PC-3 (cell line): Measurements from ENCODE around the gene SEMA4C. TPM values are rescaled to one million over a fixed set of nuclear protein-coding genes. Genes with fewer than 3 reads are reported as not detected.

Experiments used
- ATAC-seq: fragments of 200-7000 bp; cut with Tn5 transposase; 2 replicates; pipeline ENCODE4 v1.9.1; 2020; ENCODE audit warnings: mild to moderate bottlenecking, moderate library complexity
- BruUV-seq: library from RNA; stranded (reverse); fragments of 400-500 nt; replicated peaks from 2 replicates; lab custom pipeline; 2021; lab: Mats Ljungman, UMichigan
- CTCF ChIA-PET: fragments of 300-600 bp; sonication (Branson Sonifier 250); formaldehyde crosslinking; loops from one replicate; lab custom pipeline; 2022; ENCODE audit warnings: antibody characterized with exemption; lab: Charles Lee
- POLR2A ChIA-PET: fragments of 300-600 bp; sonication (Branson Sonifier 250); formaldehyde crosslinking; loops from one replicate; lab custom pipeline; 2022; ENCODE audit warnings: antibody characterized with exemption; ENCODE audit not compliant: unreplicated experiment; lab: Charles Lee
- DNase-seq: peaks from one replicate; pipeline ENCODE4 v3.0.0-alpha.2; 2015
- H2AFZ ChIP-seq: fragments of 300-600 bp; sonication (generic); 2 replicates; pipeline ENCODE4 v1.6.0; 2016; ENCODE audit warnings: antibody characterized with exemption, low read length
- H3F3A ChIP-seq: fragments of 300-600 bp; sonication (generic); one replicate; pipeline ENCODE4 v1.6.0; 2017; ENCODE audit warnings: antibody characterized with exemption, low read length, control low read depth, mild to moderate bottlenecking; ENCODE audit not compliant: unreplicated experiment
- H3K27ac ChIP-seq: fragments of 300-600 bp; sonication (generic); 2 replicates; pipeline ENCODE4 v1.5.1; 2016; ENCODE audit warnings: mild to moderate bottlenecking, low read length
- H3K27me3 ChIP-seq: fragments of 300-600 bp; sonication (generic); 2 replicates; pipeline ENCODE4 v1.6.1; 2016; ENCODE audit warnings: low read length, mixed read lengths
- H3K36me3 ChIP-seq: fragments of 300-600 bp; sonication (generic); 2 replicates; pipeline ENCODE4 v1.6.1; 2016; ENCODE audit warnings: low read depth, mixed run types, low read length, mixed read lengths
- H3K4me1 ChIP-seq: fragments of 300-600 bp; sonication (generic); 2 replicates; pipeline ENCODE4 v1.5.1; 2016; ENCODE audit warnings: low read length; ENCODE audit not compliant: insufficient read depth
- H3K4me2 ChIP-seq: fragments of 300-600 bp; sonication (generic); 2 replicates; pipeline ENCODE4 v1.6.0; 2016; ENCODE audit warnings: low read length
- H3K4me3 ChIP-seq: fragments of 300-600 bp; sonication (generic); 2 replicates; pipeline ENCODE4 v1.5.1; 2016; ENCODE audit warnings: mild to moderate bottlenecking, low read length, mixed read lengths
- H3K79me2 ChIP-seq: fragments of 300-600 bp; sonication (generic); 2 replicates; pipeline ENCODE4 v1.6.1; 2017; ENCODE audit warnings: low read length, mixed read lengths
- H3K9ac ChIP-seq: fragments of 300-600 bp; sonication (generic); 2 replicates; pipeline ENCODE4 v1.6.0; 2016; ENCODE audit warnings: mild to moderate bottlenecking, low read length
- H3K9me2 ChIP-seq: fragments of 300-600 bp; sonication (generic); replicated peaks from 2 replicates; pipeline ENCODE4 v1.6.1; 2016; ENCODE audit warnings: mixed run types, low read length, mixed read lengths
- H3K9me3 ChIP-seq: fragments of 300-600 bp; sonication (generic); 2 replicates; pipeline ENCODE4 v1.6.1; 2016; ENCODE audit warnings: low read length, mixed read lengths
- H4K20me1 ChIP-seq: fragments of 300-600 bp; sonication (generic); 2 replicates; pipeline ENCODE4 v1.6.1; 2016; ENCODE audit warnings: low read length, mixed read lengths
- EZH2 ChIP-seq: fragments of 300-600 bp; sonication (generic); IDR thresholded peaks from one replicate; pipeline ENCODE4 v1.6.1; 2017; ENCODE audit warnings: antibody characterized with exemption, mild to moderate bottlenecking, low read length; ENCODE audit not compliant: unreplicated experiment
- EZH2phosphoT487 ChIP-seq: fragments of 300-600 bp; sonication (generic); IDR thresholded peaks from 2 replicates; pipeline ENCODE4 v1.6.1; 2018; ENCODE audit warnings: mild to moderate bottlenecking, antibody characterized with exemption, low read length, borderline replicate concordance
- intact Hi-C: fragments of 100-400 bp; cut with micrococcal nuclease; formaldehyde crosslinking; loops from 2 replicates; pipeline ENCODE4 v1.9.0; 2023
- total RNA-seq: library from RNA; depleted of rRNA; stranded (reverse); fragments of >200 nt; gene quantifications from 2 replicates; pipeline ENCODE4 v1.2.3, GENCODE V29; 2014
- TF ChIP-seq, protein P1 (sequence below): fragments of 300-600 bp; sonication (generic); conservative IDR thresholded peaks from 2 replicates; pipeline ENCODE4 v1.5.1; 2017; ENCODE audit warnings: antibody characterized with exemption, low read depth, mild to moderate bottlenecking, low read length

Gene SEMA4C
- total RNA-seq, 1 experiment from 2014 or later: 20.6 TPM

- peaks cover 31% of the 10 kb centered on the region for H3K4me1 ChIP-seq
- H3F3A ChIP-seq: no peaks in the 10 kb centered on the region
- H3K79me2 ChIP-seq: no peaks in the 10 kb centered on the region
- H3K27me3 ChIP-seq: no peaks in the 10 kb centered on the region
- no peak overlapping the region for H3K9ac ChIP-seq
- intact Hi-C loops: no loop called here
- ATAC-seq: no peak
- no peak overlapping the region for H3K4me3 ChIP-seq
- no peak overlapping the region for H3K4me2 ChIP-seq
- BruUV-seq: no TSS peak
- H3K9me3 ChIP-seq: no peaks in the 10 kb centered on the region
- H3K9me2 ChIP-seq: no peaks in the 10 kb centered on the region
- H4K20me1 ChIP-seq: no peaks in the 10 kb centered on the region
- H3K36me3 ChIP-seq: no peaks in the 10 kb centered on the region
- POLR2A ChIA-PET: no interaction called here
- H3K27ac ChIP-seq: no peak overlapping the region
- TF ChIP-seq, protein P1, sequence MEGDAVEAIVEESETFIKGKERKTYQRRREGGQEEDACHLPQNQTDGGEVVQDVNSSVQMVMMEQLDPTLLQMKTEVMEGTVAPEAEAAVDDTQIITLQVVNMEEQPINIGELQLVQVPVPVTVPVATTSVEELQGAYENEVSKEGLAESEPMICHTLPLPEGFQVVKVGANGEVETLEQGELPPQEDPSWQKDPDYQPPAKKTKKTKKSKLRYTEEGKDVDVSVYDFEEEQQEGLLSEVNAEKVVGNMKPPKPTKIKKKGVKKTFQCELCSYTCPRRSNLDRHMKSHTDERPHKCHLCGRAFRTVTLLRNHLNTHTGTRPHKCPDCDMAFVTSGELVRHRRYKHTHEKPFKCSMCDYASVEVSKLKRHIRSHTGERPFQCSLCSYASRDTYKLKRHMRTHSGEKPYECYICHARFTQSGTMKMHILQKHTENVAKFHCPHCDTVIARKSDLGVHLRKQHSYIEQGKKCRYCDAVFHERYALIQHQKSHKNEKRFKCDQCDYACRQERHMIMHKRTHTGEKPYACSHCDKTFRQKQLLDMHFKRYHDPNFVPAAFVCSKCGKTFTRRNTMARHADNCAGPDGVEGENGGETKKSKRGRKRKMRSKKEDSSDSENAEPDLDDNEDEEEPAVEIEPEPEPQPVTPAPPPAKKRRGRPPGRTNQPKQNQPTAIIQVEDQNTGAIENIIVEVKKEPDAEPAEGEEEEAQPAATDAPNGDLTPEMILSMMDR: no peak
- TF ChIP-seq EZH2 (no peak), EZH2phosphoT487 (no peak)
- CTCF ChIA-PET: no interaction called here
- H2AFZ ChIP-seq: no peak overlapping the region
- DNase-seq: no peak
Measured at GRCh38 chr2:96878796-96879544, 9.1 kb upstream of the SEMA4C start.

DNA sequence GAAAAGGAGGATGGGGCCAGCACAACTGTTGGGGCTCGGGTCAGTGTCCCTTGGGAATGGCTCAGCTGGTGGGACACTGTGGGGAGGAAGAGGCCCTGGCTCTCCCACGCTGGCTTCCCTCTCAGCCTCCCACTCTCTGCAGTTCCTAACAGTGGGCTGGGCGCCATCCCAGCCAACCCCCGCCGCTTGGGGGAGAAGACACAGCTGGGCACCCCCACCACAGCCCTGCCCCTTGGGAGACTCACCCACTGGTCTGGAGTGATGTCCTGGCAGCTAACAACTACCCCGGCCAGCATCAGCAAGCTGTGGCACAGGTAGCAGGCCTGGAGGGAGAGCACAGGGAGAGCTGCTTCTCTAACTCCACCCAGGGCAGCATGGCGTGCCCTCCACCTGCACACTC is 8.3 kb upstream of the SEMA4C start:
- Histone ChIP-seq H2AFZ (no peak overlapping the region), H3K27me3 (no peaks in the 10 kb centered on the region), H3K9me2 (no peaks in the 10 kb centered on the region), H4K20me1 (no peaks in the 10 kb centered on the region), H3K4me1 (peaks cover 31% of the 10 kb centered on the region), H3K36me3 (no peaks in the 10 kb centered on the region), H3K27ac (no peak overlapping the region), H3K4me3 (no peak overlapping the region), H3K79me2 (no peaks in the 10 kb centered on the region), H3F3A (no peaks in the 10 kb centered on the region), H3K9me3 (no peaks in the 10 kb centered on the region), H3K9ac (no peak overlapping the region), H3K4me2 (no peak overlapping the region)
- DNase-seq: no peak
- CTCF ChIA-PET: no interaction called here
- POLR2A ChIA-PET: interaction anchor here (0.6 kb wide), 1 partner anchor 11 kb away, joined by 3 read pairs; no protein-coding TSS in a partner anchor
- no TSS peak for BruUV-seq
- no peak for TF ChIP-seq EZH2
- no peak for TF ChIP-seq EZH2phosphoT487
- TF ChIP-seq, protein P1: no peak
- intact Hi-C loops: no loop called here
- no peak for ATAC-seq

- Histone ChIP-seq H3K4me1 (peaks cover 36% of the 10 kb centered on the region), H3F3A (no peaks in the 10 kb centered on the region), H3K27me3 (no peaks in the 10 kb centered on the region), H3K9me3 (no peaks in the 10 kb centered on the region), H4K20me1 (no peaks in the 10 kb centered on the region), H3K4me3 (no peak overlapping the region), H3K4me2 (no peak overlapping the region), H3K9ac (no peak overlapping the region), H2AFZ (no peak overlapping the region), H3K36me3 (no peaks in the 10 kb centered on the region), H3K9me2 (no peaks in the 10 kb centered on the region), H3K27ac (no peak overlapping the region), H3K79me2 (no peaks in the 10 kb centered on the region)
- DNase-seq (no peak), ATAC-seq (no peak)
- BruUV-seq: no TSS peak
- TF ChIP-seq EZH2phosphoT487: no peak
- TF ChIP-seq, protein P1: no peak
- TF ChIP-seq EZH2: no peak
- intact Hi-C loops: no loop called here
- ChIA-PET POLR2A (interaction anchor here (0.6 kb wide), 1 partner anchor 11 kb away, joined by 3 read pairs; no protein-coding TSS in a partner anchor), CTCF (no interaction called here)
Measured at GRCh38 chr2:96877631-96878092, 7.8 kb upstream of the SEMA4C start.
